ENCODE results near the gene NR1H4.
"Not testable (repeated sequence)": the region's sequence is repeated elsewhere in the genome, so short reads cannot be mapped to it uniquely, and the experiment has no call there.

Gene NR1H4

DNA sequence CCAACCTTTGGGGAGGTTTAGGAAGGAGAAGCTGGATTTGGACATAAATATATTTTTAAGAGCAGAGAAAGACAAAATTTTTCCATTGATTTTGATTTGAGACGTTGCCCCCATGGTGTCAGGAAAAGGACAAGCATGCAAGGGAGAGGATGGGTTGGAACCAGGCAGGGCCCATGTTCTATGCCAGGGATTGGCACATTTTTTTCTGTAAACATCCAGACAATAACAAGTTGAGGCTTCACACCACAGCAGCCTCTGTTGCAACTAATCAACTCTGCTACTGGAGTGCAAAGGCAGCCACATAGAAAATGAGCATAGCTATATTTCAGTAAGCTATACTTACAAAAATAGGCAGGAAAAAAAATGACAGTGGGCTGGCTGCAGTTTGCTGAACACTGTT is 44.7 kb downstream of the NR1H4 start:
- no peak for DNase-seq (ENCODE audit: low read depth)

DNA sequence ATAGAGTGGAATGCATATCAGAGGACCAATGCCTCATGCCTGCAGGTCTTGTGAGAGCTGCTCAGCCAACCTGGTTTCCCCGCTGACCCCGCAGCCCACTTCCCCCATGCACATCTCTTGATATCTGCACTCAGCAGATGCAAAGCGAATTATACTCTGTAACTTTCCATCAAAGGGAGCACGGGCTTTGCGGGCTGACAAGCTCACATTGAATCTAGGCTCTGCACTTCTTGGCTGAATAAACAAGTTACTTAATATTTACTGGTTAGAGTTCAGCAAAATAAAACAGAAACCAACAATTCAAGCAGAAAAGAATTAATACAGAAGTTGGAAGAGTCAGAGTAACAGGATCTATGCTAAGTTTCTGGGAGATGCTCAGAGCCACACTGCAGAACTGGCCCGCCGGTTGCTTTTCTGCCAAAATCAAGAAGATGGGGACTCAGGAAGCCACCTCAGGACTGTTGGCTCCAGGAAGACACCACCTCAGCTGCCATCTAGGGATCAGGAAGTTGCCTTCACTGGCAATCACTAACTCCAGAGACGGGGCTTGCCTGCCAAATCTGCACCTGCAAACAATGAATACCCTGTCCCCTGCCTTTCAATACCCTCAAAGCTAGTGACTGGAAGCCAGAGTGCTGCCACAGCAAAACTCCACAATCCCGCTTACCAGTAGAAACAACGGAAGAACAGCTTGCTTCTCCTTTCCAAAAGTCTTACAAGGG is 46.5 kb downstream of the NR1H4 start:
- no peak for DNase-seq (ENCODE audit: low read depth)

DNA sequence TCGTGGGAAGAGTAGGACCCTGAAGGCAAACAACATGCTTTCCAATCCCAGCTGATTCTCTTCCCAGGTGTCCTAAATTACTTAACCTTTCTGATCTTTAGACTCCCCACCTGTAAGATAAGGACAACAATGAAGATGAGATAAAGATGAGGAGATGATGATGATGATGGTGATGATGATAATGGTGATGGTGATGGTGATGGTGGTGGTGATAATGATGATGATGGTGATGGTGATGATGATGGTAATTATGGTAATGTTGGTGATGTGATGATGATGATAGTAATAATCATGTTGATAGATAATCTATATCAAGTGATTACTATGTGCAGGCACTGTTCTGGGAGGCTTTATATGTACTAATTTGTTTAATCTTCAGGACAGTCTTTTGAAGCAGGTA is 48.3 kb downstream of the NR1H4 start:
- no peak for DNase-seq (ENCODE audit: low read depth)

DNA sequence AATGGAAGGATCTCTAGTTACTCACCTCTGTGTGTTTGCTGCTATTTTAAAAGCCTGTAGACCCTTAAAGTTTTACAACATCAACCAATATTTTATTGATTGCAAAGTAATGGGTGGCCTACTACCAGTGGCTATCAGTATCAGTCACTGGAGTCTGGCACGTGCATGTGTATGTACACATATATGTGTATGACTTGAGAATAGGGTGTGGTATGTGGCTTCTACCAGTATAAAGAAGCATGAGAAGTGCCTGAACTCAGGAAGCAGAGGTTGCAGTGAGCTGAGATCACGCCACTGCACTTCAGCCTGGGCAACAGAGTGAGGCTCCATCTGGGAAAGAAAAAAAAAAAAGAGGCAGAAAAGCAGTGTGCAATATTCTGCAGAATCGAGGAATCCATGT is 54.4 kb downstream of the NR1H4 start:
- no peak for DNase-seq (ENCODE audit: low read depth)

DNA sequence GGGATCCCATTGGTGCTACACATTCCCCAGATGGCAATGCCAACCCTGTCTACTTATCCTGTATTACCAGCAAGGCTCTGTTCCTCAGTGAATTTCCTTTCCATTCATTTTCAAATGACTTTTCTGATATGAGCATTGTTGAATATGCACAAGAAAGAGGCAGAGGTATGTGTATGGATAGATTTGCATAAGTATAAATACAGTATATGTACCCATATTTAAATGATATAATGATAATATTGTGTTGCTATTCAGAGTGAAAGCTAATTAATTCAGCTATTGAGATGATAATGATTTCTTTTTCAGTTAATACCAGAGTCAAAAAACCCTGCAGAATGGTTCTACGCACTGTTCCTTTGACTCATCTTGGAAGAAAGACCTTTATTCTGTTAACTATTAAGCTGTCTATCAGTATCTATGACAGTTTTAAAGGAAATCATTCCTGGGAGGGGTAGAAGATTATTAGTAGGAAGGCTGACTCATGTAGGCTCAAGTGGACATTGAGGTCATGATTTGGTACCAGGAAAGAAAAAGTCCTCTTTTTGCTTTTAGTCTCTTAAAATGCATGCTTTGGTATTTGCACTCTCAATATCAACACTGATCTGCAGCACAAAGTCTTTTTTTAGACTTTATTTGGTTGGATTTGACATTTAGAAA is 54.9 kb downstream of the NR1H4 start:
- no peak for DNase-seq (ENCODE audit: low read depth)

DNA sequence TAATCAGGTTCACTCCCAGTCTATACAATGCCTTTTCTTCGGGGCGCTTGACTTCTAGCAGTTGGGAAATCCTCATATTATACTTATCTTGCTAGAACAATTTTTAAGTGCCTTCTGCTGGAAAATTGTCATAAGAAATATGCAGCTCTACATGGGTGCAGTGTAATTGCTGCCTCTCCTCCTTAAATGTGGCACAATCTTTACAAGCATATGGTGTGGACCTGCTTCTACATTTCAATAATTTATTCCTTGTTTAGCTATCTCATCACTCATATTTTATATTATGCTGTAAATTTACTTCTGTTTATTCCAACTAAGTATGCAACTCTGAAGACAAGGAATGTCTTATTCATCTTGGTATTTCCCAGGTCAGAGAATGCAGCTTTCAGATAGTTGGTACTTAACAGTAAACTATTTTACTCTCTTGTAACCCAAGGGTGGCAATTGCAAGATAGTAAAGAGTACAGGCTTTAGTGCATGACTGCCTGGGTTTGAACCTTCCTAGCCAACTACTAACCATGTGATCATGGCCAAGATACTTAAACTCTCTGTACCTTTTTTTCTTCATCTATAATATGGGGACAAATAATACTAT is 56.2 kb downstream of the NR1H4 start:
- no peak for DNase-seq (ENCODE audit: low read depth)

DNA sequence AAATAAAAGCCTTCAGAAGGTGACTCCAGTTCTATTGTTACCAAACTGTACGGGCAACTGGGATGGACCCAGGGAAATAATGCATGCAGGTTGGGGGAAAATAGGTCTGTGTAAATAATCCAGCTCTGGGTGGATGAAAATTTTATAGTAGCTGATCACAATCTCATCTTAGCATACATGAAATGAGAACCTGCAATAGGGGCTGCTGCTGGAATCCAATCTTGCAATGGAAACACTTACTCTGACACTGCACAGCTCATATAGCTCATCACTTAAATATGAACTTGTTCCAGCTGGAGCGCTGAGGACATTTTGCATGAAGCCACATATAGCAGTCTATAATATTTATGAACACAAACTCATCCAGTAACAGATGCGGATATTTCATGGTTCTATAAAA is 59.7 kb downstream of the NR1H4 start:
- DNase-seq (ENCODE audit: low read depth): no peak

DNA sequence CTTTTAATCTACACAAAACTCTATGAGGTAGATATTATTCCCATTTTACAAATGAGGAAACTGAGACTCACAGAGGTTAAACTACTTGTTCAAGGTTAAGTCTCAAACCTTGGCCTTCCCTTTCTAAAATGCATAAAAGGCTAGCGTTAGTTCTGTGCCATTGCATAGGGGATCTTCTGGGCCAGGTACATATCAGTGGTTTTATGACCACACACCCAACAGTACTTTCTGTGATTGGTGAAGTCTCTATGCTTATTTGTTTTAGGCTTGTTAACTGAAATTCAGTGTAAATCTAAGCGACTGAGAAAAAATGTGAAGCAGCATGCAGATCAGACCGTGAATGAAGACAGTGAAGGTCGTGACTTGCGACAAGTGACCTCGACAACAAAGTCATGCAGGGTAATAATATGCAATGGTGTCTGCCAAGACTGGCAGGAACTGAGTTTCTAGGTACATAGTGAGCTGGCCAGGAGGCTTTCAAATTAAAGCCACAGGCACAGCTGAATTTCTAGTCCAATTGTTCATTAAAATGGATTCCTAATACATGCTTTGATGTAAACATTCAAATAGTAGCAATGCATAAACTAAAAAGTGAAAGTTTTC is 61.1 kb downstream of the NR1H4 start:
- DNase-seq (ENCODE audit: low read depth): no peak

DNA sequence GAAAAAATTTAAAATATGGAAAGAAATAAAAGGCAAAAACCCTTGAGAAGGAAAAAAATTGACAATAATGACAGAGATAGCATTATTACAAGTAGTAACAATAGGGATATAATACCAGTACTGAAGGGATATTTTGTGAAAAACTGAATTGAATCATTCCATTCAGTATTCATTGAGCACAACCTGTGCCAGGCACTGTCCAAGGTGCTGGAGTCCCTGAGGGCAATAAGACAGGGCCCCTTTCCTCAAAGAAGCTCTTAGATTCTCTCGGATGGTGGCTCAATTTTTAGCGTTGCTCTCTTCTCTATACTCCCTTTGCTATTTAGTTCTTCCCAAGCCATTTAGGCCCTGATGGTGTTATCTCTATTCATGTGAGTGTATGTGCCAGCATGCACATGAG is 65.5 kb downstream of the NR1H4 start:
- no peak for DNase-seq (ENCODE audit: low read depth)

DNA sequence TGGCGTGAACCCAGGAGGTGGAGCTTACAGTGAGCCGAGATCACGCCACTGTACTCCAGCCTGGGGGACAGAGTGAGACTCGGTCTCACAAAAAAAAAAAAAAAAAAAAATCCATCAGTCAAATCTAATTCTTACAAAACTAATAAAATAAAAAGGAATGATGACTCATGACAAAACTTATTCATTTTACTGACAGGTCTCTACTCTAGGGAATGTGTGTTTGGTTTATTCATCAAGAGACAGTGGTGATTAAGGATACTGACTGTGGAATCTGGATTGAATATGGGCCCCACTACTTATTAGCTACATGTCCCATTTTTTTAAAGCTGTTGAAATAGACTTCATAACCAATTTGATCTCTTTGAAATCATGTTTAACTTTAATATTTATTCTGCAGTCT is 70.5 kb downstream of the NR1H4 start:
- DNase-seq (ENCODE audit: low read depth): no peak

DNA sequence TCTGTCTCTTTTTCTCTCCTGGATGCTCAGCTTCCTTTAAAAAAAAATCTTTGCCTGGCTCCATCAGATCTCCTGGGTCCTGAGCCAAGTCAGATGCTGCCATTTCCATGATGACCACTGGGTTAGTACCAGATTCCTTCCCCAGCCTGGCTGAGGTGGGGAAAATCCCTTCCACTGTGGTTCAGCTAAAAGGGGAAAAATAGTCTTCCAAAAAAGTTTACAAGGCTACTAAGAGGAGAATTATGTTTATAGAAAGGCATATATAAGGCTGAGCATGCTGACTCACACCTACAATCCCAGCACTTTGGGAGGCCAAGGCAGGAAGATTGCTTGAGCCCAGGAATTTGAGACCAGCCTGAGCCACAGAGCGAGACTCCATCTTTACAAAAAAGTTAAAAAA is 71.4 kb downstream of the NR1H4 start:
- no peak for DNase-seq (ENCODE audit: low read depth)

DNA sequence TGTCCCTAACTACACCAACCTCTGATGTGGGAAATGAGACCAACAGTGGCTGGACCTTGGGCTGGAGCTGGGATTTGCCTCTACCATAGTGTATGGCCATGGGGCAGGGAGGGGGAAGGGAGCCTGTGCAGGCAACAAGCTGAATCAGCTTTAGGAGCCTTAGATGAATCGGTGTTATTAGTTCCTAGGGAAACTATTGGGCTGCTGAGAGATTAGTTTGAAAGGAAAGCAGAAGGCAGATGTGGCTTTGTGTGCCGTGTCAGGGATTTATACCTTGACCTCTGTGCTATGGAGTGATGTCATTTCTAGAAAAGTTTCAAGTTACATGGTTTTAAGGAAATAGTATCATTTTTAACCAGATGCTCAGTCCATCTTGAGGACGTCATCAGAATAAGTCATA is 80.3 kb downstream of the NR1H4 start:
- no peak for DNase-seq (ENCODE audit: low read depth)

DNA sequence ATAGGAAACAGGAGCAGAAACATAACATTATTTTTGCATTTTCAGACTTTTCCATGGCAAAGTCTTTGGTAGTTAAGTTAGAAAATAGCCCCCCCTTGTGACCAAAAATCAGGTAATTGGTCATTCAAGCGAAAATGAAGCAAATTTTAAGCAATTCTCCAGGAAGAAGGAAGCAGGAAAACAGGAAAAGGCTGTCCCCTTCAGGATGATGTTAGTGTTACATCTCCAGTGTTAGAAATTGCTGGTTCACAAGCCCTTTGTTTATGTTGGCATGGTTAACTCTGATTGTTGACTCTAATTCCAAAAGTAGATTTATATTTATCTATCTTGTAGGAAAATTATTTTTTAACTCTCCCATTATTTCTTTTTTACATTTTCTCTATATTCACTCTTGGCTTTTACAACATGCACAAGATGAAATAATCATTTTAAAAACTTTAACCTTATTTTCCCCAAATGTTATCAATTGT is 81.0 kb downstream of the NR1H4 start:
- DNase-seq (ENCODE audit: low read depth): no peak

DNA sequence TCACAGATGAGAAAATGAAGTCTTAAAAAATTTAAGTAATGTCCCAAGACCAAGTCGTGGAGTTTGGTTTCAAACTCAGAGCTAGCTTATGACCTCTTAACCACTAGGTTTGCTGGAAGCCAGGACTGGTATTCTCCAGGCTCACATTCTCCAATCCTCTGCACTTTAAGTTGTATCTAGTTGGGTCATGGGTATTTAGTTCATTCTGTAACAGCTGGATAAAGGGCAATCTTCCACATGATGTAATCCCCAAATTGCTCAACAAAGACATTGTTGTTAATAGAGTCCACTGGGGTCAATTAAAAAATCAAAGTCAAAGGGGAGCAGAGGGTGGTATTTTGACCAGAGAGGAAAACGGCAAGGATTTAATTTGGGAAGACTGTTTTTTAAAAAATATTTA is 82.1 kb downstream of the NR1H4 start:
- no peak for DNase-seq (ENCODE audit: low read depth)

DNA sequence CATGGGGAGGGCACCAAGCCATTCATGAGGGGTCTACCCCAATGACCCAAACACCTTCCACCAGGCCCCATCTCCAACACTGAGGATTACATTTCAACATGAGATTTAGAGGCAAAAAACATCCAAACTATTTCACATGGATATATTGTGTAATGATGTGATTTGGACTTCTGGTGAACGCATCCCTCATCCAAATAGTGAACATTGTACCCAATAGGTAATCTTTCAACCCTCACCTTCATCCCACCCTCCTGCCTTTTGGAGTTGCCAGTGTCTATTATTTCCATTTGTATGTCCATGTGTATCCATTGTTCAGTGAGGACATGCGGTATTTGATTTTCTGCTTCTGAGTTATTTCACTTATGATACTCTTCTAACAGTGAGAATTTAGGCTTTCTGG is 83.7 kb downstream of the NR1H4 start:
- no peak for DNase-seq (ENCODE audit: low read depth)

DNA sequence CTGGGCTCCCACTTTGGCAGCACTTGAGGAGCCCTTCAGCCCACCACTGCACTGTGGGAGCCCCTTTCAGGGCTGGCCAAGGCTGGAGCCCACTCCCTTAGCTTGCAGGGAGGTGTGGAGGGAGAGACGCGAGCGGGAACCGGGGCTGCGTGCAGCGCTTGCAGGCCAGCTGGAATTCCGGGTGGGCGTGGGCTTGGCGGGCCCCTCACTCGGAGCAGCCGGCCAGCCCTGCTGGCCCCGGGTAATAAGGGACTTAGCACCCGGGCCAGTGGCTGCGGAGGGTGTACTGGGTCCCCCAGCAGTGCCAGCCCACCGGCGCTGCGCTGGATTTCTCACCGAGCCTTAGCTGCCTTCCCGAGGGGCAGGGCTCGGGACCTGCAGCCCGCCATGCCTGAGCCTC is 85.6 kb downstream of the NR1H4 start:
- DNase-seq (ENCODE audit: low read depth): not testable (repeated sequence)

DNA sequence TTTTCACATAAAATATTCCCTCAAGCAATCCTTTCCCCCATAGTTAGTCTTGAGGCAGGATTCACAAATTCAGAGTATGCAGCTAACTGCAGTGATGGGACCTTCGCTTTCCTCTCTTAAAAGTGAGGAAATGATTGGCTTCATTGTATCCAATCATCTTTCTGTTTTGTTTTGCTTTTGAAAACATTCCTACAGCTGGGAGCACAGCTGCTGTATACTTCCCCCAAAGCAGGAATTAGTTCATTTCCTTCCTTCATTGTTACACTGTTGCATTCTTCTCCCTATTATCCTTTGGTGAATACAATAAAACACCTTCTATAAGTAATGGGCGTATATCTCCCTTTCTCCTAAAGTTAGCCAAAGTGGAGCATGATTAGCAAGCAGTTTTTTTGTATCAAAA is 90.4 kb downstream of the NR1H4 start:
- no peak for DNase-seq (ENCODE audit: low read depth)

DNA sequence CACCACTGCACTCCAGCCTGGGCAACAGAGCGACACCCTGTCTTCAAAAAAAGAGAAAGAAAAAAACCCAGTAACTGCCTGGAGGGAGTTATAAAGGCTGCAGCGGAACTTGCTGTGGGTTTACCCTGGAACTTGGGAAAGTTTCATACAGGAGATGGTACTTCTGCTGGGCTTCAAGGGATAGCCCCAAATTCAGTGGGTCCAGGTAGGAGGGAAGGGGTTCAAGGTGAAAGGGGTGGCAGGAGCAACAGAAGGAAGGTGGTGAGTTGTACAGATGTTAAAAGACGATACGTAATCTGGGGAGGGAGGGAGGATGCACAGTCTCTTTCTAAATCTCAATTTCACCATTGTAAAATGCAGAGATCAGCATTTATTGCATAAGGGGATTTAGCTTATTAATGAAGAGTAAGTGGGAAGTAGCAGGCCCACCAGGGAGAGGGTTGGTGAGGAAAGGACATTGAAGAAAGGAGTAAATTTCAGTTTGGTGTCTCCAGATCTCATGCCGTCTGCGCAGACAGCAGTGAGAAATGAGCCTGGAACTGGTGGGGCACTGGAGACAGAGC is 91.3 kb downstream of the NR1H4 start:
- no peak for DNase-seq (ENCODE audit: low read depth)

DNA sequence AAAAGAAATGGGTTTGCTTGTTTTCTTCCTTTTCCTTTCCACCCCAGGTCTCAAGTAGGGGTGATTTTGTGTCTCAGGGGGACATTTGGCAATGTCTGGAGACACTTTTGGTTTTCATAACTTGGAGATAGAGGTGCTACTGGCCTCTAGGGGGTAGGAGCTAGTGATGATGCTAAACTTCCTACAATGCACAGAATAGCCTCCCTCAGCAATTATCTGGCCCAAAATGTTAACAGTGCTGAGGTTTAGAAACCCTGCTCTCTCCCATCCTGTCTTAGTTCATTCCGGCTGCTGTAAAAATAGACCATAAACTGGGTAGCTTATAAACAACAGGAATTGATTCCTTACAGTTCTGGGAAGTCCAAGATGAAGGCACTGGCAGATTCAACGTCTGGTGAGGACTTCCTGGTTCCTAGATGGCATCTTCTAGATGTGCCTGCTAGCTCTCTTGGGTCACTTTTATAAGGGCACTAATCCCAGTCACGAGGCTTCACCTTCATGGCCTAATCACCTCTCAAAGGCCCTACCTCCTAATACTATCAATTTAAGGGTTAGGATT is 92.4 kb downstream of the NR1H4 start:
- DNase-seq (ENCODE audit: low read depth): no peak

DNA sequence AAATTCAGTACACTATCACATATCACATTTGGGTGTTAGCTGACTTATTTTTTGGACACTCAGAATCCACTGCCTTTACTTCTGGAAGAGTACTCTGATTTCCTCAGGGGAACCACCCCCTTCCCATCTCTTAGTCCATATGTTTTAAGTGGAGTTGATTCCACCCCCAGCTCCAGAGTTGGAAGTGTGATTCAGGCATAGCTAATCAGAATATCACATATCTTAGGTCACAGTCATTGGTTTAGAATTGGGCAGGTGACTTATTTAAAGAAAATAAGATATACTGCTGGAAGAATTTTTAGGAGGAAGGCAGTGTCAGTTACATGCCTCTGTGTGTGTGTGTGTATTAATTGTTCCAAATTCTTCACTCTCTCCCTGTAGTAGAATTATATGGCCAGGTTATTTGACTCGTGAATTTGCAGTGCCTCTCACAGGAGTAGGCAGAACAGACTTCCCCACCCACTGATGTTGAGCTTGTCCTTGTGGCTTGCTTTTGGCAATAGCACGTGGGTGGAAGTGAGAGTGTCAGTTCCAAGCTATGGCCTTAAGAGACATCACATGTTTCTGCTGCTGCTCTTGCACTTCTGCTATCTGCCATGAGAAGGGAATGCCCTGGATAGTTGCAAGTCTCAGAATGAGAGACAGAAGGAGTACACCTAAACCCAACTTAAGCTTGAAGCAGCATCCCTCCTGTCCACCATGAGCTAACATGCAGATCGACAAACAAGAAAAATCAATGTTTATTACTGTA is 93.4 kb downstream of the NR1H4 start:
- no peak for DNase-seq (ENCODE audit: low read depth)

DNA sequence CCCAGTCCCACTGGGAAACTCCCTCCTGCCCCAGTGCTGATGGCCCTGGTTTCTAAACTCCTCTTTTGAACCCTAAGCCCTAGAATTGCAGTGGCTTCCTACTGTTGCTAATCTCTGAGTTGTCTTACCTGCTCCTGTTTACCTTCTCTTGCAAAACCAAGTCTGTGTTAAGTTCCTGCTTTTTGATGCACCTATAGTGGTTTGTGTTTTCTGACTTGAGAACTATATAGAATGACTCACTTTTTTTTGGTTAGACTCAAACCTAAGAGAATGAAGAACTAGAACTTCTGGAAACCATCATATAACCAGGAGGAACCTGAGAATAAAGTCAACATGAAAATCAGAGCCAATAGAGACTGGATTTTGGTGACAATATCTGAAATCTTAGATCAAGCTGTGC is 94.3 kb downstream of the NR1H4 start:
- no peak for DNase-seq (ENCODE audit: low read depth)

DNA sequence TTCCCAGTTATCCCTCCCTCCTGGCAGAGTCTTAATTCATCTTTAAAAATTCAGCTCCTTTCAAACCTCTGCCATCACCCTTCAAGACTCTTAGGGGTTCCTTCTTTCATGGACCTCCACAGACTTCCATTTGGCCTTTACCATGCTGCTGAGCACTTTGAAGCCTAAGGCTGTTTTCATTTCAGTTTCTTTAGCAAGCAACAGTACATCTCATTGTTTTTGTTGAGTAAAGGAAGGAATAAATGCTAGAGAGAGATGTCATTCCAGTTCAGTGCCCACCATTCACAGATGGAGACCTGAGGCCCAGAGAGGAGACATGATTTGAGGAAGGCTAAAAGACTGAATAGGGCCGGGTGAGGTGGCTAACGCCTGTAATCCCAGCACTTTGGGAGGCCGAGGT is 98.5 kb downstream of the NR1H4 start:
- no peak for DNase-seq (ENCODE audit: low read depth)
